ENCODE data around the gene IMMP2L.
"Not testable (repeated sequence)": the region's sequence is repeated elsewhere in the genome, so short reads cannot be mapped to it uniquely, and the experiment has no call there.

The IMMP2L gene

DNA sequence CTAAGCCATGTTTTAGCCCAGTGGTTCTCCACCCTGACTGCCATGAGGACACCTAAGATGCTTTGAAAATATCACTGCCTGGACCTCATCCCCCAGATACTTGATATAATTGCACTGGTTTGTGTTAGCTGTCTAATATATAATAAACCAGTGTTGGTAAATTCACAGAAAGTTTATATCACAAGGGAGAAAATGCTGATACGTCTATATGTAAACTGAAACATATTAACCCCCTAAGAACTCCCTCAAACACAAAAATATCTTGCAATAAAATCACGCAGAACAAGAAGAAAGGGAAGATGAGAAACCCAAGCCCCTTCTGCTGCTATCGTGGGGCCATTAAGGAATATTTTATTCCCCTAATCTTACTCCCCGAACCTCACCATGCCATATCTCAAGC is 8.2 kb downstream of the IMMP2L start:
- DNase-seq: no peak

- DNase-seq: no peak
Observed at GRCh38 chr7:111541067-111541466, 21.2 kb downstream of the IMMP2L start.

DNA sequence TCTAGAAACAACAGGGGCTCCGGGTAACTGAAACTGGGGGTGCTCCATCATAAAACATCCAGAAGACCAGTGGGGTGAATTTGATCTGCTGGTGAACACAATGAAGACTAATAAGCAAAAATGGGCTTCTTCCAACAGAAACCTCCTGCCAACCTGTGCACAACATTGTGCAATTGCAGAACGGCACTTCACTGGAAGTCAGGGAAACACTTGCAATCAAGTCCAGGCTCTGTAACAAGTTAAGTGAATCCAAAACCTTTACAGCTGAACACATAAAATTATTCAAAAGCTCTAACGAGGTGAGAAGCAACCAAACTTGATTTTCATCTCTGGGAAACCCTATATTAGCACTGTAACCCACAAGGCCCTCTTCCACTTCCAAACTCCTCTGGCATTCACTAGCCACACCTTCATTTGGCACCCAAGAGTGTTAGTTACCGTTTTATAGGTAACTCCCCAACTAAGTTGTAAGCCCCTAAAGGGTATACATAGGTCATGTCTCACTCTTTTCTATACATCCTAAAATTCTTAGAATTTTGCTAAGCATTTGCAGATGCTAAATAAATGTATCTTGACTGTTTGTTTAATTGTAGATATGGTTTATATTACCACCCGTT is 22.0 kb downstream of the IMMP2L start:
- no peak for DNase-seq

- DNase-seq: no peak
Observed at GRCh38 chr7:111537134-111537533, 25.2 kb downstream of the IMMP2L start.

GRCh38 chr7:111535142-111535870 is 27.0 kb downstream of the IMMP2L start:
- no peak for DNase-seq

DNA sequence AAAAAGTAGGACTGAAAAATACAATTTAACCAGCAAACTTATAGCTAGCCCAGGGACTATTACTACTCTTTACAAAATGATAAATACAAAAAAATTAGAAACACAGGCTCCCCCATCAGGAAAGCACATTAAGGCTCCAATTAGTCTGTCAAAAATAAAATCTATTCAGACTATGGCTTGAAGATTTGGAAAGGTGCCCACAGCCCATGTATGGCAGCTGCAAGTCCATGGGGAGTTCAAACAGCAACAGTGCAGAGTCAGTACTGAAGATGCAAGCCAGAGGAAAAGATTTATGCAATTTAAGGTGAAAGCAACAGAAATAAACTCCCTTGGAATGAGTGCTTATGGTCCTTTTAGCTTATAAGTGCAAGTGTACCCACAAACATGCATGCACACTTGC is 29.7 kb downstream of the IMMP2L start:
- no peak for DNase-seq

DNA sequence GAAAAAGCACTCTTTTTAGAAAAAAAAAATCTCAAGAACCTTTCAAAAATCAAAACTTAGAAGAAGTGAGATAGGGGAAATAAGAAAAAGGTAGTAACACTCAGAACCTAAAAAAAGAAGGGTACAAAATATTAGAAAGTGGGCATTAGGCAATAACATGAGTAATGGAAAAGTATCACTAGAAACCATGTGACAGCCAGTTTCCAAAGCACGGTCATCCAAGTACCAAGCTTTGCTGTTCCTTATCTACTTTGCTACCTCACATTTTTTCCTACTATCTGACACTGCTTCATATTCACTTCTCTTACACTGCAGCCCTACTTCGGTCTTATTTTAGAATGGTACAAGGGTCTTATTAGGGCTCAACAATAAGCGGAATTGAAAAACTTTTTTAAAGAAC is 30.3 kb downstream of the IMMP2L start:
- no peak for DNase-seq

DNA sequence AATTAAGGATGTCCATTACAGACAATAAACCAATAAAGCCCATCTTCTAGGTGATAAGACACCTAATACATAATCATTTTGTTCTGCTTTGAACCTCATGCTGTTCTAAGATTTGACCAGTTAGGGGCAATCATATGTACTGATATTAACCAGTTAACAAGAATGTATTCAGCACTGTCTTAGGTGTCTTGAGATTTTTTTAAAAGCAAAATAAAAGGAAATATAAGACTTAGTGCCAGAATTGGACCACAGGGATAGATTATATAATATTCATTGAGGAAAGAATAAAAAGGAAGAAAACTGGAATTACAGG is 32.0 kb downstream of the IMMP2L start:
- DNase-seq: no peak

DNA sequence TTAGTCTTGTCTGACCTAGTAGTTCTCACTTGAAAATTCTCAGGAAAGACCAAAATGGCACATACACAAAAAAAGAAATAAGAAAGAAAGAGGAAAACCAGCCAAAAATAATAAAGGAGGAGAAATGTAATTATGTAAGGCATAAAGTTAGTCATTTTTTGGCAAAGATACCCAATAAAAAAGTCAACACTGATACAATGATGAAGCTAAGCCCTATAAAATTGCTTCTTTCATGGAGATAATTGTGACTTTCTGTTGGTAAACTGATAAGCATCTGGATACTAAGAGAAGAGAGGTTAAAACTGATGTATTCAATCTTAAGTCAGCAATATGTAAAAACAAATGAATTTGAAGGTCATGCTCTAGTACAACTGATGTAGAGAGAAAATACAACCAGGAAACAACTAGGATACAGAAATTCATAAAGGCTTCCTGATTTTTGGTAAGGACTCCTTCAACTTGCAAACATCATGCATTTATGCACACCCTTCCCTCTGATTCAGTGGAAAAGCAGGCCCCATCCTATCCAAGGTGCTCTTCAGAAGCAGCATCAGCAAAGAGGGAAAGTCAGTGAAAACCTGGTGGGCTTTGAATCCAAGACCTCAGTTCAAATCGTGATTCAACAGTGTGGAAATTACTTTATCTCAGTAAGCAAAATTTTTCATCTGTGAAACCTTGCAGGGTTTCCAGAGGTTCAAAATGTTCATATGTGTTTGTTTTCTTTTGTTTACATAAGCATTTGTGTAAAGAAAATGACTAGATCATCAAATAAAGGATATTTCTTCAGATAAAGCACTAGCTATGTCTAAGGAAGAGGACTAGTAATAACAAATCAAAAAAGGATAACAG is 32.6 kb downstream of the IMMP2L start:
- no peak for DNase-seq

GRCh38 chr7:111528331-111528730 is 34.0 kb downstream of the IMMP2L start:
- no peak for DNase-seq

DNA sequence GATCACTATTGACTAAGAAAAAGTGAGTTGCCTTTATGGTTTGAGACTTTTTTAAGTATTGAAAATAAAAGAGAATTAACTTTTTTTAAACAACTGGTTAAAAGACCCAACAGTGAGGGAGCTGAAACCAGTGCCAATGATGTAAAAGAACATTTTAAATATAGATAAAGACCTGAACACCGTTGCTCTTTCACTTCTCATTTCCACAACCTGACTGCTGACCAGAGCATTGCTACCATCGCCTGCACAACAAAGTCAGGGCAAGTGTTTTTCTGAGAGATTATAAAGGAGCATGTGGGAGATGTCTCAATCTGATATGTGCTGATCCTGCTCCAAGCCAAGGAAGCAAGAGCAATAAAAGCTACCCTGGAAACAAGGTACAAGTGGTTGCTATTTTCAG is 34.7 kb downstream of the IMMP2L start:
- DNase-seq: no peak

DNA sequence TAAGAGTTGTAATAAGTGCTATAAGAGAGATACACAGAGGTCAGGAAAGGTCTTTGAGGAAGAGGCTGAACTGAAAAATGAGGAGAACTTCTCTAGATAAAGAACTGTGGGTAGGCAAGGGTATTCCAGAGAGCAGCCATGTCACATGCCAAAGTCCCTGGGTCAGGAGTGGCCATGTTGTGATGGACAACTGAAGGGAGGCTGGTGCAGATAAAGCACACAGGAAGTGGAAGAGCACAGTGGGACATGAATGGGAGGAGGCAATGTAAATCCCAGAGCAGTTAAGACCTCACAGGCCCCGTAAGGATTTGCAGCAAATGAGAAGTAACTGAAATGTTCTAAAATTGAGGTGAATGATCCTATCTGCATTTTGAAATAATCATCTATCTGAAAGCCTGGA is 37.2 kb downstream of the IMMP2L start:
- DNase-seq: no peak

- DNase-seq: no peak
Observed at GRCh38 chr7:111521660-111522059, 40.6 kb downstream of the IMMP2L start.

DNA sequence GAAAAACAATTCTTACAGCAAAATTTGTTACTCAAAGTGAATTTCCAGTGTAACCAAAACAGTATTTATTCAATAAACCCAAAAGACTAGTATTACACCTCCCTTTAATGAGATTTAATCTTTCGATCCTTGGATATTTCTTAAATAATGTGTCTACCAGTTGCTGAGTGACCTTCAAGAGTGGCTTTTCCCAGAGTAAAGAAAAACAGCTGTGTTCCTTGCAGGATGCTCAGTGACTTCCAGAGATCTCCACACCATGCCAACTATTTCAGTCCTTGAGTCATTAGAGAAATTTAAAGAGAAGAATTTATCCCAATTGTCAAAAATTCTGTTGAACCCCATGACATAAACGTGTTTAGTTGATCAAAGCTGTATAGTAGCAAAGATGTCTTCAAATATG is 44.0 kb downstream of the IMMP2L start:
- no peak for DNase-seq

GRCh38 chr7:111517549-111517951 is 44.7 kb downstream of the IMMP2L start:
- no peak for DNase-seq

GRCh38 chr7:111516612-111517011 is 45.7 kb downstream of the IMMP2L start:
- DNase-seq: no peak

DNA sequence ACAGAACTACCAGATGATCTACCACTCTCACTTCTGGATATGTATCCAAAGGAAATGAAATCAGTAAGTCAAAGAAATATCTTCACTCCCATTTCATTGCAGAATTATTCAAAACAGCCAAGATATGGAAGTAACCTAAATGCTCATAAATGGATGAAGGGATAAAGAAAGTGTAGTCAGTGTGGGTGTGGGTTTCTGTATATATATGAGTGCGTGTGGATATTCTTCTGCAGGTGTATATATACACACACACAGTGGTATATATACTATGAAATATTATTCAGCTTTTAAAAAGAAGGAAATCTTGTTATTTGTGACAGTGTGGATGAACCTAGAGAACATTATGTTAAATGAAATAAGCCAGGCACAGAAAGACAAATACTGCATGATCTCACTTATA is 48.7 kb downstream of the IMMP2L start:
- DNase-seq: no peak

GRCh38 chr7:111511845-111512244 is 50.4 kb downstream of the IMMP2L start:
- DNase-seq: no peak

- no peak for DNase-seq
Observed at GRCh38 chr7:111510584-111511378, 51.5 kb downstream of the IMMP2L start.

- DNase-seq: no peak
Observed at GRCh38 chr7:111510062-111510461, 52.2 kb downstream of the IMMP2L start.

GRCh38 chr7:111509288-111509687 is 53.0 kb downstream of the IMMP2L start:
- DNase-seq: no peak

DNA sequence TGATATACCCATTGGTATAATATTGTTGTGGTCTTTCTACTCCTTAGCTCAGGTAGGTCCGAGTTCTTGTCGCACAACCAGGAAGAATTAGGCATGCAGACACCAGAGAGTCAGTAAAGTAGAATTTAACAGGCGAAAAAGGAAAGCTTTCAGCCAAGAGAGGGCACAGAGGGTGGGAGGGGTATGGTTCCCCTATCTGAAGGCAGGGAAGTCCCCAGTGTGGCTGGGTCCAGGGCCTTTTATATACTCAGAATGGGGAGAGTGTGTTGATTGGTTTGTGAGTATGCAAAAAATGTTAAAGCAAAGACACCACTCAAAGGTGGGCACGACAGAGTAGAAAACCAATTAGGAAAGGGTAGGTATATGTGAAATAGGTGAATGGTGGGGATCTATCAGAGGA is 53.9 kb downstream of the IMMP2L start:
- no peak for DNase-seq

- DNase-seq: not testable (repeated sequence)
Observed at GRCh38 chr7:111505422-111505821, 56.9 kb downstream of the IMMP2L start.

All from activated CD4-positive, CD25-positive, alpha-beta regulatory T cell (primary cell).